Liver (tissue), 9 donors: ENCODE results near the gene PLAAT4. TPM values are rescaled to one million over a fixed set of nuclear protein-coding genes. Genes with fewer than 3 reads are reported as not detected.
A peak's percentile ranks its signal among the peaks of the same experiment; 100 is the strongest.

Experiments used
- DNase-seq: peaks from one replicate; pipeline ENCODE4 v3.0.0-alpha.2; 2017; ENCODE audit warnings: low spot score
- H3K27ac ChIP-seq, 2 donors: one replicate each; pipeline ENCODE4 v1.7.0; 2013; ENCODE audit warnings: inconsistent platforms in 2 of 2, low read length in 2 of 2, control low read depth in 1 of 2, low read depth in 1 of 2, mild to moderate bottlenecking in 1 of 2
- H3K27me3 ChIP-seq, 4 donors: one replicate each; pipeline versions ENCODE4 v1.6.1 to v1.7.0; 2013; ENCODE audit warnings: low read length in 3 of 4, inconsistent platforms in 1 of 4, mild to moderate bottlenecking in 1 of 4, moderate library complexity in 1 of 4; ENCODE audit not compliant: control insufficient read depth in 4 of 4, insufficient read depth in 4 of 4
- H3K36me3 ChIP-seq, 4 donors: one replicate each; pipeline versions ENCODE4 v1.6.1 to v1.7.0; 2013; ENCODE audit warnings: low read length in 3 of 4, mild to moderate bottlenecking in 3 of 4, low read depth in 1 of 4, moderate library complexity in 1 of 4; ENCODE audit not compliant: control insufficient read depth in 4 of 4, insufficient read depth in 3 of 4
- H3K4me1 ChIP-seq, 4 donors: one replicate each; pipeline versions ENCODE4 v1.6.1 to v1.7.0; 2013; ENCODE audit warnings: low read length in 3 of 4, mild to moderate bottlenecking in 3 of 4, moderate library complexity in 1 of 4; ENCODE audit not compliant: control insufficient read depth in 4 of 4, insufficient read depth in 4 of 4
- H3K4me3 ChIP-seq, 3 donors: one replicate each; pipeline versions ENCODE4 v1.6.1 to v1.7.0; 2013; ENCODE audit warnings: low read length in 3 of 3, control low read depth in 1 of 3, low read depth in 1 of 3, mild to moderate bottlenecking in 1 of 3
- H3K9ac ChIP-seq, 2 donors: one replicate each; pipeline ENCODE4 v1.7.0; 2013; ENCODE audit warnings: low read length in 2 of 2, mild to moderate bottlenecking in 2 of 2, moderate library complexity in 2 of 2, control low read depth in 1 of 2, low read depth in 1 of 2
- H3K9me3 ChIP-seq, 4 donors: one replicate each; pipeline versions ENCODE4 v1.6.1 to v1.7.0; 2013; ENCODE audit warnings: low read length in 3 of 4; ENCODE audit not compliant: control insufficient read depth in 4 of 4
- ATF3 ChIP-seq: IDR thresholded peaks from 2 replicates; pipeline ENCODE4 v1.6.1; 2016; ENCODE audit warnings: antibody characterized with exemption
- EGR1 ChIP-seq, 2 donors: IDR thresholded peaks; 2 replicates each; pipeline ENCODE4 v1.6.1; 2016 to 2018; ENCODE audit warnings: antibody characterized with exemption in 2 of 2, low read depth in 2 of 2
- GABPA ChIP-seq, 2 donors: IDR thresholded peaks in 1 of 2; conservative IDR thresholded peaks in 1 of 2; 2 replicates each; pipeline ENCODE4 v1.6.1; 2016; ENCODE audit warnings: antibody characterized with exemption in 2 of 2, mild to moderate bottlenecking in 1 of 2, moderate library complexity in 1 of 2
- HNF4A ChIP-seq, 2 donors: conservative IDR thresholded peaks; 2 replicates each; pipeline ENCODE4 v1.6.1; 2016; ENCODE audit warnings: antibody characterized with exemption in 2 of 2, mild to moderate bottlenecking in 2 of 2
- JUND ChIP-seq, 2 donors: IDR thresholded peaks; 2 replicates each; pipeline ENCODE4 v1.6.1; 2016; ENCODE audit warnings: antibody characterized with exemption in 2 of 2
- NR2F2 ChIP-seq: IDR thresholded peaks from 2 replicates; pipeline ENCODE4 v1.6.1; 2016; ENCODE audit warnings: antibody characterized with exemption
- RAD21 ChIP-seq, 2 donors: IDR thresholded peaks; 2 replicates each; pipeline ENCODE4 v1.6.1; 2016; ENCODE audit warnings: antibody characterized with exemption in 2 of 2, mild to moderate bottlenecking in 2 of 2
- REST ChIP-seq: IDR thresholded peaks from 2 replicates; pipeline ENCODE4 v1.6.1; 2016; ENCODE audit warnings: antibody characterized with exemption, mild to moderate bottlenecking
- RXRA ChIP-seq, 2 donors: IDR thresholded peaks; 2 replicates each; pipeline ENCODE4 v1.6.1; 2017 to 2018; ENCODE audit warnings: antibody characterized with exemption in 2 of 2, mild to moderate bottlenecking in 1 of 2
- SP1 ChIP-seq: IDR thresholded peaks from 2 replicates; pipeline ENCODE4 v1.6.1; 2018; ENCODE audit warnings: antibody characterized with exemption, mild to moderate bottlenecking
- TAF1 ChIP-seq: conservative IDR thresholded peaks from 2 replicates; pipeline ENCODE4 v1.6.1; 2016; ENCODE audit warnings: antibody characterized with exemption, mild to moderate bottlenecking
- YY1 ChIP-seq: IDR thresholded peaks from 2 replicates; pipeline ENCODE4 v1.6.1; 2016; ENCODE audit warnings: antibody characterized with exemption, mild to moderate bottlenecking
- WGBS: extraction: QIAGEN DNeasy Blood & Tissue Kit; methylation state at CpG from one replicate; pipeline ENCODE4 v1.1.7; 2013; 5-methylcytosine and 5-hydroxymethylcytosine counted together
- polyA plus RNA-seq, 2 donors: library from polyadenylated mRNA; stranded (reverse) in 1 of 2; unstranded in 1 of 2; fragments of 200-250 nt in 1 of 2; fragments of >200 nt in 1 of 2; fragmentation: Nextera tagmentation in 1 of 2; extraction: Ambion mirVana in 1 of 2; gene quantifications; one replicate each; pipeline versions ENCODE4 v1.2.1 to v1.2.3, GENCODE V29; 2013 to 2015
- total RNA-seq, 2 donors: library from RNA; depleted of rRNA; stranded (reverse); fragments of >200 nt; gene quantifications; one replicate each; pipeline ENCODE4 v1.2.3, GENCODE V29; 2014
- donor health status: healthy.
- donor health status: healthy.
- donor health status: healthy.
- donor health status: healthy.
- donor health status: healthy.

PLAAT4 gene
- total and polyA plus RNA-seq, 4 donors: 4.4 to 86.4 (median 44.8) TPM

- no peak for TF ChIP-seq REST
- TF ChIP-seq YY1: no peak
- no peak for TF ChIP-seq ATF3
- TF ChIP-seq EGR1 (IDR thresholded peaks at IDR 0.05; ENCODE audit: low read depth in 2 of 2): no peak
- TF ChIP-seq RAD21 (IDR thresholded peaks at IDR 0.05): peak in 1 of 2 donors; percentile 8
- TF ChIP-seq TAF1: no peak
These were observed 30.6 kb downstream of the PLAAT4 start (continued) for GRCh38 chr11:63567044-63567840.

GRCh38 chr11:63569570-63569969 is 33.0 kb downstream of the PLAAT4 start:
- H3K36me3 ChIP-seq: peaks cover 0 to 5% (median under 1%) of the 10 kb centered on the region in 4 donors
- WGBS: 95% methylated on average over 3 of the region's 3 CpGs
- TF ChIP-seq HNF4A (conservative IDR thresholded peaks at IDR 0.05) (no peak), TAF1 (no peak), NR2F2 (no peak), REST (no peak), RAD21 (IDR thresholded peaks at IDR 0.05) (no peak), GABPA (IDR thresholded peaks at IDR 0.05 in 1 of 2, conservative IDR thresholded peaks at IDR 0.05 in 1 of 2) (no peak), JUND (IDR thresholded peaks at IDR 0.05) (no peak), RXRA (IDR thresholded peaks at IDR 0.05) (no peak), SP1 (no peak)
- H3K4me3 ChIP-seq: no peak overlapping the region
- H3K27ac ChIP-seq: no peak overlapping the region
- no peaks in the 10 kb centered on the region for H3K9me3 ChIP-seq
- peaks cover 1 to 18% (median 10%) of the 10 kb centered on the region in 4 donors for H3K4me1 ChIP-seq
- DNase-seq: no peak
- no peak overlapping the region for H3K9ac ChIP-seq
- H3K27me3 ChIP-seq: no peaks in the 10 kb centered on the region
